HG03097 (cell line): ENCODE data around the gene PPARGC1A.

ENCODE experiments used
- ATAC-seq: cut with Tn5 transposase; IDR thresholded peaks from one replicate; pipeline ENCODE4 v1.9.1; 2021; ENCODE audit not compliant: unreplicated experiment, low FRiP score

PPARGC1A gene

DNA sequence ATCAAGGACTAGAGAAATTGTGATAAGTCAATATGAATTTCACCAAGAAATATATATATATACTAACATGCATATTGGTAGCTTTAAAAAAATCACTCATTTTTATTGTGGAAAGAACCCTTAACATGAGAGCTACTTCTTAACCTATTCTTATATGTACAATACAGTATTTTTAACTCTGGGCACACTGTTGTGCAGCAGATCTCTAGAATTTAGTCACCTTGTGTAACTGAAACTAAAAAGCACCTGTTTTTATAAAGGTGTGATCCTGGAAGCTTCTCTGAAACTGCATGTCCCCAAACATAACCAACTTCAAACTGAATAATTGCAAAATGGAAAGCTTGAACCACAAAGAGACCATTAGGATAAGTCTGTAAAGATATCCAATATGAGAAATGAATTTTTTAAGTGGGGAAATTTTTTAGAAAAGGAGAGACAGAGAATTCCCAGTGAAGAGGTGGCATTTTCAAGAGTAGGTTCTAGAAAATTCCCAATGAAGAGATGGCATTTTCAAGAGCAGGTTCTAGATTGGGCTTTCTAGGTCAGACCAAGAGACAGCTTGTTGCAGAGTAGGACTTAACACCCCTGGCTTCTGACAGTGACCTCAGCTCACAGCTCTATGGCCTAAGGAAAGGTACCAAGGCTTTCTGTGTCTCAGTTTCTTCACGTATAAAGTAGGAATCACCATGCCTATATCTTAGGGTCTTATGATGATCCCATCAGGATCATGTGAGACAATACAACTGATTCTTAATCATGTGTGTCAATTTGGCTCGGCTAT, 22.0 kb upstream of the PPARGC1A start:
- no peak for ATAC-seq

DNA sequence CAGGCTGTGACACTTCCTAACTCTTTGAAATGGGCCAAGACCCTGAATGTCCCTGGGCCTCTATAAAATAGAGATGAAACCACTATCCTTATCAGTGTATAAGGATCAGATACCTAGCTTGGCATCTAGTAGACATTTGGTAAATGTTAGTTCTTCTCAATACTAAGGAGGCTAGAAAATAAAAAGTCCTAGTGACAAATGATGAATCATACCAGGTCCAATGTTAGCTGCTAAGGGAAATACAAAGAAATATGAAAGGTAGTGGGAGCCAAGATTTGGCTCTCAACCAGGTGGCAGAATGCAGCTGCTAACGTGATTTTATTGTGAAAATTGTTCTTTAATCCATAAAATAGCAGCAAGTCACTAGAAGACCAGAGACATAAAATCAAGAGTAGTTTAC, 19.8 kb upstream of the PPARGC1A start:
- no peak for ATAC-seq

DNA sequence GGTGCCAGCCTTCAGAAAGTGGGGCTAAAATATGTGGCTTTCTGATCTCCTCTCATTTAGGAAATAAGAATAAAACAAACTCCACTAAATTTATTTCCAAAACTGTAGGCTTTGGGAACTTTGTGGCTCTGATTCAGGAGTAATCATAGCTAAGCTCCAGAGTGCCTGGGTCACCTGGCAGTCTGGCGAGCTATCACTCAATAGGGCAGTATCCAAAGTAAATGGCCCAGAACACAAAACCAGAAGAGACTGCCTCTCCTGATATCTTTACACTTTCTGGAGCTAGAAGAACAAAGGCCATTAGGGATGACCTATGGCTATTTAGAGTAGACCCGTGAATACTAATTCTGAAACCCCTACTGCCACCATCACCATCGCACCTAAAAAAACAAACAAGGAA, 17.0 kb upstream of the PPARGC1A start:
- no peak for ATAC-seq

DNA sequence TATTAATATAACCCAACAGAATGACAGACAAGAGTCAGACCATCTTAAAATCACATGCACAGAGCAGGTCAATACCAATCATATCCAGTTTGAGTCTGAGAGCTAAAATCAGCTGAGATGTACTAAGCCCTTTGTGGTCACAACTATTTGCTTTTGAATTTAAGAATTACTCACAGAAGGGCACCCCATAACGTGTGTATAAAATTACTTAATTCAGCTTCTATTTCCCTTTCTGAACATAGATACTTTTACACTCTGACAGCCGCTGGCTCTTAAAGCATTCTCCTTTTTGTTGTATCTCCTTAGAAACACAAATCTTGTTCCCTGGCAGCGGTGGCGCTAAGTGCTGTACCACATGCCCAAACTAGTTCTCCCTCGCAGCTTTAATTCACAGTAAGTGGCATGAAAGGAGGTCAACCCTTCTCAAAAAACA, 14.8 kb upstream of the PPARGC1A start:
- ATAC-seq: no peak

DNA sequence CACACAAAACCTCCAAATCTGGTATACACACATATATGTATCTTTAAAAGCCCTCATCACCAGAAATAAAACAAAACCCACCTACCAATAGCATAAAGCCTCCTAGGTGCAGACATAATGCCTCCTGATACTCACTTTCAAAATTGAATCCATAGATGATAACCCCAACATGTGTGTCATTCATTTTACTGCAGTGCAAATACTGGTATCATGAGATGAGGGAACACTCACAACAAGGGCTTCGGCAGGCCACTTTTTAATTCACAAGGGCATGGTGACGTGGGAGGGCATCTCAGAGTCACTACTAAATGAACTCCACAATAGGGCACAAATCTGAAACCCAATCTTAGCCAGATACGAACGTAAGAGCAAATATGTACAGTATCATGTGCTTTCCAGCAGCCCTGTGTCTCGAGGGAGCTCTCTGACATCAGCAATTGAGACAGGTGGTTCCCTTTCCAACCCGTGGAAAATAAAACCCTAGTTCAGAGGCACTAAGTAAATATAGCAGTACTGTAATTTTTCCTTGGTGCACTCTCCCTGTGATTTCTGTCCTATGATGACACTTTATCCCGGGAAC, 14.1 kb upstream of the PPARGC1A start:
- ATAC-seq: no peak

DNA sequence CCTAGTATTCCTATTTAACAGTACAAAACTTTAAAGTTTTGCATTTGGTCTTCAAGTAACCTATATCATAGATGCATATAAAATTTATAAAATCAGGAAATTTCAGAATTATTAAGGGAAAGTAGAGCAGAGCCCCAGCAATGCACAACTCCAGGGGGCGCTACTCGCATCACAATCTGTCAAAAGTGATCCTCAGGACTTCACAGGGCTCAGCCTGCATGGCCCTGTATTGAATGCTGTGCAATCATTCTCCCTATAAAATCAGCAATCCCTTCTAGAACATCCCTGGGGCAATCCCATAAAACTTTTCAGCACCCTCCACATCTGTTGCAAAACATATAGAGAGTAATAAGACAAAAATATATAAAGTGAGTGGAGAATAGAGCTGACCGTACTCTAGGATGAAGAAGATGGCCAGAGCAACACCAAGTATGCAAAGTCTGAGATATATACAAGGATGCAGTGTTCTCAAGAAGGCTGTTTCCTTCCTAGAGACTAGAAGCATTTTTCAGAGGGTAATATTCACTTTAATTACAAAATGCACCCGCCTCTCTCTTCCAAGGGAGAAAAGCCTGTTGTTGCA, 12.5 kb upstream of the PPARGC1A start:
- no peak for ATAC-seq

DNA sequence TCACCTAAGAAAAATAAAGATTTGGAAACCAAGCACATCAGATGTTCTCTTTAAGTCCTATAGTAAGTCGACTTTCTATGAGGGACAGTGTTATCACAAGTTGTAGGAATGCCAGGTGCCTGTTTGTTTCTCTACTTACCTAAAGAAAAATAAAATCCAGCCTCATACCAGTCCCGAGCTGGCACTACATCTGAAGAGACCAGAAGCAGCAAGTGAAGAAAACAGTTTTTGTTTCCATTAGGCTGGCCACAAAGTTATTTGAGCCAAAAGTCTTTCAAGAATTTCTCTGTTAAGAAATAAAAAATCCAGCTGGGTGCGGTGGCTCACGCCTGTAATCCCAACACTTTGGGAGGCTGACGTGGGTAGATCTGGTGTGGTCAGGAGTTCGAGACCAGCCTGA, 10.8 kb upstream of the PPARGC1A start:
- no peak for ATAC-seq

DNA sequence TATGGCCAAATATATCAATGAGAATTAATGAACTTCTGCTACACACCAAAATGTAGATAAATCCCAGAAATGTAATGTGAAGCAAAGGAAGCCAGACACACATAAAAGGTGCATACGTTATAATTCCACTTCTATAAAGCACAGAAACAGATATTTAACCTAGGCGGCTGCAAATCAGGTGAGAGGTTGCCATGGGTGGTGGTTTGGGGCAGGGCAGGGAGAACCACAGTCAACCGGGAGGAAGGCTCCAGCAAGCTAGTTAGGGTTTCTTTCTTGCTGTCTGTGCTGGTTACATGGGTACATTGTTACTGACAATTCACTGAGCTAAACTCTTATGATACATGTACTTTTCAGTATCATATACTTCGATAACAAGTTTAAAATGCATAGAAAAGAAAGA, 9.7 kb upstream of the PPARGC1A start:
- ATAC-seq: no peak

DNA sequence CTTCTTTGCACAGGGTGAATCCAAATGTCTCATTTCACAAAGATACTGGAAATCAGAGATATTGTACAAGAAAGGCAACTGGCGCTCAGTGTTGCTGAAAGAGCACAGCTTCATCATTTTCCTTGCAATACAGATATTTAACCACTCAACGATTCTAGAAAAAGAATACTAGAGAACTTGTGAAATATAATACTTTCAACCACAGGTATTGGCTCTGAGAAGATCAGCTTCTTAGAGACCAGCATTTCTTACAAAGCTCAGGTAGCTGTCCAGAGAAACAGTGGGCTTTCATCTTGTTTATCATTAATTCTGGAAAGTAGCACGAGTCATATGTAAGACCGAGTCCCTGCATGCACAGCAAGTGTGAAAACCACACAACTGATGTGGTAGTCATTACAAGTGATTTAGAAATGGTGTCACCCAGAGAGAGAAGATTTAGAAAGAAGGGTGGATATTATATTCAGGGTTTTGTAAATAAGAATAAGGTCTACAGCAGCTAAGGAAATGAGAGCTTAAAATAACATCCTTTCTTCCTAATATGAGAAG, 7.8 kb upstream of the PPARGC1A start:
- no peak for ATAC-seq

DNA sequence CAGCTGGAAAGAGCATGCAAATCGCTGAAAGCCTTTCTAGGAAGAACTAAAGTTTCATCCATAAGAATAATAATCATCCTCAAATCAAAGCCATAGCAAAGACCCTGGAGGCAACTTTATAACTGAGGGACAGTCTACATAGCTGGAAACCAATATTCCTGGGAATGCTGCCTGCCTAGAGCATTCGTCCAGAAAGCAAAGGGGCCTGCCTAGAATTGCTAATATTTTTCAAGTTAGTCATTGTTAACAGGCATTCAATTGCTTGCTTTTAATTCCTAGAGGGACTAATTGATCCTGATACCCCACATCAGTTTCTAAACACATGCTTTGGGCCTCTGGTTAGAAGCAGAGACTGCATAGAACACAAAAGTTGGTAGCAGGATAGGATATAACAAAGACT, 4.2 kb upstream of the PPARGC1A start:
- no peak for ATAC-seq

DNA sequence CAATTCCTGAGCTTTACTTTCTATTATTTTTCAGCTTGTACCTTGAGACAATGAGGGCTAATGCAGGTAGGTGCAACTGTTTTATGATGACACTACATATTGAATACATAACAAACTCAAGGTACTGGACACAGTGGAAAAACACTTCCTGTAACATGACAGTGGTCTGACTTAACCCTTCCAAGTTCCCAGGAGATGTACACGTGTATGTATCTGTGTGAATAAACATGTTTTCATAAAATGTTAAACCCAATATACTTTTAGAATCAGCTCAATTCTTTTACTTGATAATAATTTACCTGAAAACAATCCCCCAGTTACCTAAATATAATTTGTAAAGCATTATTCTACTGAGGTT, 1.2 kb upstream of the PPARGC1A start:
- no peak for ATAC-seq

DNA sequence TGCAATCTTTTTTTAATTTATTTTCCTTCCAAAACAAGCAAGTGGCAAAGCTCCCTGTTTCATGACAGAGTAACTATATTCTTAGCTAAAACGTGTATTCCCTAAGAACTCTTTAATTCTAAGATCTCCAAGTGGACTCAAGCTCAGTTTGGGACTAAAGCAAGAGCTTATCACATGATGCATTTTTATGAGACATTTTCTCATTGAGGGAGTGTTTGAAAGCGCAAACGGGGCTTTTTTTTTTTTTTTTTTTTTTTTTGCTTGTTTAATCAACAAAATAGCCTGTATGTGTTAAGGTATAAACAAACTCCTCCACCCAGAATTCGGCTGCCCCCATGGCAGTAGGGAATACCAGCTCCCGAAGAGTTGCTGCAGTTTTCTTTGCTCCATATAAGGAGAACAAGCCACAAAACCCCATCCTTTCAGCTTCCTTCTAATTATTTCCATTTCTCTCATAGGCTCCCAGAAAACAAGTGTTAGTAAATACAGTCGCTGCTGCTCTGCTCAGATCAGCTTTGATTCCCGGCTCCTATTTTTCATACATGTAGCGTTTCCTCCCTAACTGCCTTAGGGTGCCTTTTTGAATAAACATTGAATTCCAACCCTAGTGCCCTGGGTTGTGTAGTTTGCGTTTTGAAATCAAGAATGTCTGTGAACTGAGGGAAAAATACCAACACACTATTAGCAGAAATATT, 669 bp upstream of the PPARGC1A start:
- ATAC-seq: no peak

DNA sequence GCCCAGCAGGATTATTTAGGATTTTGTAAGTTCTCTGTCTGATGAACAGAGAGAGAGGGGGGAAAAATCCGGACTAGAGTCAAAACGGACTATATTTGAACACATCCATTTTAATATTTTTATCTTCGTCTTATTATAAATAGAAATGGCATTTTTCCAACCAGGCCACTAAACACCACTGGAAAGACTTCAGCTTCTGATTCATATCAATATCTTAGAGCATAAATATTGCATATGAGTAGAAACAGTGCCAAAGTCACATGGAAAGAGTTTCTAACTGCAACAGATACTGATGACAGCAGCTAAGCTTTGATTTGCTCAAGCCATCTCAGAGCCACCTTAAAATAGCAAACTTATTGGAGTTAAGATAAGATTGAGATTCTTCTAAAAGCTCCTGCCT, 456 bp downstream of the PPARGC1A start:
- ATAC-seq: no peak

DNA sequence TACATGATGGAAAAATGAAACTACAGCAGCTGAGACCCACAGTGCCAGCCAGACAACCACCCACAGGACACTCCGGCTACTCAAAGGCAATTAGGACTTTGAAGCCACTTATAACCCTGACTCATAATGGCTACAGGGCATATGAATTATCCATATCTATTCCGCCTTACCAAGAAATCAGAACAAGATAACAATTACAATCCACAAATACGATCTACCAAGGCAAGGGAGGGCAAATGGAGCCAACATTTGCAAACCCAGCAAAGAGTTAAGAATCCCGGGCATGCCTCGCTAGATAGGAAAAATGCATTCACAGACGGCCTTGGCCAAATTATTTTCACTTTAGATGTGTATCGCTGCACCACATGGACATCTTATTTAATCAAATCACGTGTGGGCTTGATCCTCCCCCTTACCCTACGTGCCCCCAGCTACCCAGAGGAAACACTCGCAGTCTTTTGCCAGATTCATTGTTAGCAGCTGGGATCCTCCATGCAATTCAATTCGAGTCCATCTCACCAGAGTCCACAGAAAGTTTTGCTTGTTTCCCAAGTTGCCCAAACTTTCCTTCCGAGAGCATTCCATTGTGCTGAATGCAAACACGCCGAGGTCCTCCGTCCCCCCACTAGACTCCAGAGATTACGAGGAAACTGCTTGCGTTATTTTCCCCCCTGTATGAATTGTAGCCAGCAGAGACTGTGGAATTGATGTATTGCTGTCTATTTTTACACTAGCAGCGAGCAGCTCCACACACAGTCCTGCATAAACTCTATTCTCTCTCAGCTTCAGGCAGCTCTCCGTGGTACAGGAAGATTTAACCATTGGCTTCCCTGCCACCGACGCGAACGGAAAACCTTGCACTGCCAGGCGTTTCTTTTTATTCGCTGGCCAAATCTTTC, 1.2 kb downstream of the PPARGC1A start:
- no peak for ATAC-seq

DNA sequence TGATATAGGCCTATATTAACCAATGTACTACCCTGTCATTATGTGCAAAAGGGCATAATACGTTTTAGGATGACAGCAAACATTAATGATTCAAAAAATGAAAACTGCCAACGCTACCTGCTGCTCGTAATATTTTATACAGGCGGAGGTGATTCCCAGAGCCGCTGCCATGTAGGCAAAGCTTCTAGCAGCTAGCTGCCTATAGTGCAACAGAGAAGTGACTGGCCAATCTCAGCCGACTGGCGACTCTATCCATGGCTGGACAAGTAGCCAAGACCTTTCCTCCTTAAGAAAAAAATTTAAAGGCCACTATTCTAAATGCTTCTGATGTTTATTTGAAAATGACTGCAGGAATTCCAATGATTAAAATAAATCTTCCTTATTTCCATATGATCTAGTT, 1.9 kb downstream of the PPARGC1A start:
- ATAC-seq: no peak

DNA sequence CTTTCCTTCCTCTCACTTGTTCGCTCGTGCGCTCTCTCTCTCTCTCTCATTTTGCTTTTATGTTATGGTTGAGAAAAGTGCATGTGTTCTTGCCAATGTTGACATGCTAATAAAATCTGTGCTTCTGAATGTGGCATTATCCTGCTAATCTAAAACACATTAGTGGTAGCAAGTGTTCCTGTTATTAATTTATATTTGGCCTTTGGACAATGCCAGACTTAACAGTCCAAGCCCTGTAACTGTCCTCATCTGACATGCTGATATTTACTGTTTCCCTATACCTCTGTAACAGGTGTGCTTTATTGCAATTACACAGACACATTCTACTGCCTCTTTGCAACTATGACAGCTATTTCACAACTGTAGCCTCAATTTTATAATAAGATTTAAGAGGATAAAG, 2.7 kb downstream of the PPARGC1A start:
- ATAC-seq: no peak

DNA sequence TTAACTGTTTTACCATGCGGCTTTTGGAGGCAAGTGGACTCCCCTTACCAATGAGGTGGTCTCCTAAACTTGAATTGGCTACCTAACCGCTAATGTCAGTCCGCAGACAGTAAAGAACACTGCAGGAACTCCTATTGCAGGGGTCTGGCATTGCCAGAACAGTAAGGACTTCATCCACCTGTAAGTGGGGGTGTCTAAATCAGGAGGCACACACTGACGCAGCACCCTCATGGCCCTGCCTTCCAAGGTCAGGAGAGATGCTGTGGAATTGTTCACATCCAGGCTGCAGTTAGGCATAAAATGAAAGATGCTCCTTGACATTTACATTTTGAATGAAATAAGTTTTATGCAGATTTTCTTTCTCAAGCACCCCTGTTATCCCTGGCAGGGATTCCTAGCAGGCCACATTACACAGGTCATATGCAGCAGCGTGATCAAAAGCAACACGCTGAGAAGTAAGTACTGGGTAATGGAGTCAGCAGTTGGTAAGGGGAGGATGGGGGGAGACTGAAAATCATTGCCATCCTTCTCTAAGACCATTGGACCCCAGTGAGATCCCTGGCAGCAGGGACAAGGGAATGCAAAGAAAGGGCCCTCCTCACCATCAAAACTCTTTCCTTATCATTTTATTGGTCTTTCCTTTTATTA, 3.8 kb downstream of the PPARGC1A start:
- no peak for ATAC-seq

DNA sequence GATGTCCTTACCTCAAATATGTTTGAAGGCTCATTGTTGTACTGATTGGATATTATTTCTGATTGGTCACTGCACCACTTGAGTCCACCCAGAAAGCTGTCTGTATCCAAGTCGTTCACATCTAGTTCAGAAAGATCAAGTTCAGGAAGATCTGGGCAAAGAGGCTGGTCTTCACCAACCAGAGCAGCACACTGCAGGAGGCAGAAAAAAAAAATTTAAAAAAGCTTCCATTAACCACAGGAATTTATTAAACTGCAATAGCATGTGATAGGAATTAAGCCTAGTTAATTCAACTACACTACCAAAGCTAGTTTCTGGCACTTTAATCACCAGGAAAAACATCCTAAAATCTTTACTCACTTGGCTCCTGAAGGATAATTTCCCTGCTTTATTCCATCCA, 5.1 kb downstream of the PPARGC1A start:
- ATAC-seq: no peak

DNA sequence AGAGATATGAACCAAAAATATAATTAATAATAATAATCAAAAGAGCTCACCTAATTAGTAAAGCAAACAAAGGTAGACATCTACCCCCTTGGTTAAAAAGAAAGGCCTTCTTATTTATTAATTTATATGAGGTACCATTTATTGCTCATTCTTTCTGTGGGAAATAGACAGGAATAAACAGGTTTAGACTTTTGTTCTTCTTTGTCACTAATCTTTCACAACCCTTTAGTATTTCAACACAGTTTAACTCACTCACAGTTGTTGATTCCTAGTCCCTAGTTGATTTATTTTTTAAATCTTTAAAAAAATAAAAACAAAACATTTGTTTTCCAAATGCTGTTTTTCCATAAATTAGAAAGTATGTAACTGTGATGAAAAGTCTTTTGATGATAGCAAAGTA, 5.6 kb downstream of the PPARGC1A start:
- no peak for ATAC-seq

DNA sequence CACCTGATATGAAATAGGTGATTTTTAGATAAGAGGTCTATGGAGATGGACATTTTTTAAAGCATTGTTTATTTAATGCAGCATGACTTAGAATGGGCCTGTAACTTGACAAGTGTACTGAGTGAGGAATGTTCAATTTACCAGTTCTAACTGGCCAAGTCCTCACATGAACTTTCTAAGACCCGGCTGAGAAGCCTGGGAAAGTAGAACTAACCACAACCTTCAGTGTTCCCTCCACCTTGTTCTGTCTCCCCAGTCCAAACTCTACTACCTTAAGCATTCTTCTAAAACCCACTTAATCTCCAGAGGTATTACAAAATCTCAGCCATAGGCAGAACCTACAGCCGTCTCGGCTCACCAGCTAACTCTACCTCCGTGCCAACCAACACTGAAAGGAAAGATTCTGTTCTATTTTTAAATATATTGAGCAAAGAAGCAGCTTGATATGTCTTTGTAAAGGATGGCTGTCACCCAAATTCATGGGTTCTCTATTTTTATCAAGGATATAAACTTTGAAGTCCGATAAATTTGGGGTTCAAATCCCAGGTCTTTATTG, 6.8 kb downstream of the PPARGC1A start:
- ATAC-seq: no peak
